H7 (cell line): Measurements from ENCODE around the gene ORMDL3. TPM values are rescaled to one million over a fixed set of nuclear protein-coding genes. Genes with fewer than 3 reads are reported as not detected.
"Not testable (repeated sequence)": the region's sequence is repeated elsewhere in the genome, so short reads cannot be mapped to it uniquely, and the experiment has no call there.

Experiments used
- DNase-seq: peaks from one replicate; pipeline ENCODE4 v3.0.0; 2012
- H3K27me3 ChIP-seq: 2 replicates; pipeline ENCODE4 v1.6.0; 2011; ENCODE audit warnings: mild to moderate bottlenecking, low read length; ENCODE audit not compliant: control insufficient read depth, insufficient read depth
- H3K36me3 ChIP-seq: replicated peaks from 2 replicates; pipeline ENCODE4 v1.5.1; 2011; ENCODE audit warnings: low read length; ENCODE audit not compliant: control insufficient read depth, insufficient read depth
- H3K4me3 ChIP-seq: 2 replicates; pipeline ENCODE4 v1.5.1; 2011; ENCODE audit warnings: low read depth, mild to moderate bottlenecking, control low read depth, low read length, moderate library complexity; ENCODE audit not compliant: insufficient read depth
- total RNA-seq: library from RNA; depleted of rRNA; stranded (reverse); fragments of >200 nt; shearing (Covaris generic); gene quantifications from 2 replicates; pipeline ENCODE4 v1.2.3, GENCODE V29; 2014; rRNA removed

The ORMDL3 gene
- total RNA-seq, 1 experiment from 2014 or later = 39.7 TPM

DNA sequence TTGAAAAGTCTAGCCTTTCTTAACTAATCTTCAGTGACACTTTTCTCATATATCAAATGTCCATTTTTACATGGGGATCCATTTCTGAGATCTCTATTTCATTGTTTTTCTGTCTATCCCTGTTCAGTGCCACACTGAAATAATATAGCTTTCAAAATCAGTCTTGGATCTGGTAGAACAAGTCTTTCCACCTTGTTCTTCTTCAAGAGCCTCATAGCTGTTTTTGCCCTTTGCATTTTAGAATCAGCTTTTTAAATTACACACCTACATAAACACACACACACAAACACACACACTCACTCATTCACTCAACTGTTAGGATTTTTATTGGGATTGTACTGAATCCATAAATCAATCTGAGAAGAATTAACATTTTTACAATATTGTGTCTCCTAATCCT lies 28.2 kb downstream of the ORMDL3 start:
- Histone ChIP-seq H3K27me3 (no peaks in the 10 kb centered on the region), H3K4me3 (no peak overlapping the region), H3K36me3 (no peaks in the 10 kb centered on the region)
- DNase-seq = no peak

- no peaks in the 10 kb centered on the region for H3K36me3 ChIP-seq
- H3K4me3 ChIP-seq = no peak overlapping the region
- no peak for DNase-seq
- no peaks in the 10 kb centered on the region for H3K27me3 ChIP-seq
These were observed 29.3 kb downstream of the ORMDL3 start for GRCh38 chr17:39898088-39898487.

- Histone ChIP-seq H3K27me3 (no peaks in the 10 kb centered on the region), H3K4me3 (no peak overlapping the region), H3K36me3 (no peaks in the 10 kb centered on the region)
- DNase-seq = no peak
These were observed 32.6 kb downstream of the ORMDL3 start for GRCh38 chr17:39894681-39895376.

- no peak for DNase-seq
- no peaks in the 10 kb centered on the region for H3K27me3 ChIP-seq
- H3K4me3 ChIP-seq = no peak overlapping the region
These were observed 38.2 kb downstream of the ORMDL3 start for GRCh38 chr17:39889200-39889599.

GRCh38 chr17:39887078-39887477 lies 40.3 kb downstream of the ORMDL3 start:
- Histone ChIP-seq H3K4me3 (no peak overlapping the region), H3K27me3 (no peaks in the 10 kb centered on the region), H3K36me3 (no peaks in the 10 kb centered on the region)
- DNase-seq = no peak

More at GRCh38 chr17:39889200-39889599, 38.2 kb downstream of the ORMDL3 start:
- no peaks in the 10 kb centered on the region for H3K36me3 ChIP-seq

GRCh38 chr17:39886102-39886501 lies 41.3 kb downstream of the ORMDL3 start:
- H3K4me3 ChIP-seq, H3K36me3 ChIP-seq, H3K27me3 ChIP-seq, DNase-seq: not testable (repeated sequence)

DNA sequence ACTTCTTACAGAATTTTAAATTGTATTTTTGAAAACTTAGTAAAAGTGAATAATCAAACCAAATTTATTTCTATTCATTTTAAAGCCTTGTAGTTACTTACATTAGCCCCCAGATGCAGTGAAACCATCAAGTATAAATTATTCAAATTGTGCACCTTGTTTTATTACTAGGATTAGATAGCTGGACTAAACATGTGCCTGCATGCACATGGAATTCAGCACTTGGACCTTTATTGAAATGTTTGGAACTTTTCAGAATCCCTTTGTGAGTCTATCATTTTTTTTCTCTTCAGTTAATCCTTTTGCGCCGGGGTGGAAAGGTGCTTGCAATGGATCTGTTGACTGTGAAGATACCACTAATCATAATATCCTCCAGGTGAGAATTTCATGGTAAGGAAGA lies 54.6 kb downstream of the ORMDL3 start:
- Histone ChIP-seq H3K36me3 (no peaks in the 10 kb centered on the region), H3K27me3 (peaks cover 3% of the 10 kb centered on the region; the same call in 1 of the 2 replicates), H3K4me3 (no peak overlapping the region)
- DNase-seq = no peak

GRCh38 chr17:39871801-39872200 lies 55.6 kb downstream of the ORMDL3 start:
- H3K36me3 ChIP-seq = no peaks in the 10 kb centered on the region
- H3K27me3 ChIP-seq = peaks cover 7% of the 10 kb centered on the region; the same call in 1 of the 2 replicates
- H3K4me3 ChIP-seq = no peak overlapping the region
- DNase-seq = no peak

Other genes with a start within 250 kb of the ORMDL3 start
- gene PGAP3, start 239.5 kb downstream of the ORMDL3 start, total RNA-seq = 15.9 and 17.6 TPM in 2 replicates
- 186 and 207 TPM in 2 replicates for gene ERBB2, start 227.5 kb downstream of the ORMDL3 start, total RNA-seq
- 47.7 and 56.1 TPM in 2 replicates for gene MIEN1, start 197.1 kb downstream of the ORMDL3 start, total RNA-seq
- gene GRB7, start 189.7 kb downstream of the ORMDL3 start, total RNA-seq = 34.3 and 61.6 TPM in 2 replicates
- 0.10 and 0.89 TPM in 2 replicates for gene IKZF3, start 63.3 kb downstream of the ORMDL3 start, total RNA-seq
- gene ZPBP2, start 59.4 kb downstream of the ORMDL3 start, total RNA-seq = not detected in 2 replicates
- 3.3 and 6.0 TPM in 2 replicates for gene GSDMB, start 9.0 kb downstream of the ORMDL3 start, total RNA-seq
- not detected in 2 replicates for gene LRRC3C, start 131 bp upstream of the ORMDL3 start, total RNA-seq
- not detected in 2 replicates for gene GSDMA, start 35.4 kb upstream of the ORMDL3 start, total RNA-seq
- 243 and 325 TPM in 2 replicates for gene PSMD3, start 53.2 kb upstream of the ORMDL3 start, total RNA-seq
- 0.28 TPM in 1 of 2 replicates, not detected in the other for gene CSF3, start 87.8 kb upstream of the ORMDL3 start, total RNA-seq
- gene MED24, start 126.8 kb upstream of the ORMDL3 start, total RNA-seq = 85.6 and 99.9 TPM in 2 replicates
- 13.2 and 15.2 TPM in 2 replicates for gene THRA, start 135.4 kb upstream of the ORMDL3 start, total RNA-seq
- 1.8 and 3.4 TPM in 2 replicates for gene NR1D1, start 173.0 kb upstream of the ORMDL3 start, total RNA-seq
- 44.2 and 70.0 TPM in 2 replicates for gene MSL1, start 194.4 kb upstream of the ORMDL3 start, total RNA-seq
- gene CASC3, start 212.9 kb upstream of the ORMDL3 start, total RNA-seq = 55.4 and 76.0 TPM in 2 replicates
- 3.9 and 5.4 TPM in 2 replicates for gene RAPGEFL1, start 249.9 kb upstream of the ORMDL3 start, total RNA-seq